H1 (cell line): Measurements from ENCODE around the gene MYH9. TPM values are rescaled to one million over a fixed set of nuclear protein-coding genes. Genes with fewer than 3 reads are reported as not detected.

Experiments used
- CTCF ChIA-PET: fragments of 300-600 bp; sonication (Branson Sonifier 250); formaldehyde crosslinking; loops from one replicate; lab custom pipeline; 2021; ENCODE audit not compliant: partially characterized antibody; lab: Charles Lee
- POLR2A ChIA-PET: fragments of 300-600 bp; sonication (Branson Sonifier 250); formaldehyde crosslinking; loops from one replicate; lab custom pipeline; 2021; ENCODE audit warnings: inconsistent platforms; ENCODE audit not compliant: partially characterized antibody; lab: Charles Lee
- DNase-seq, 2 experiments: peaks; one replicate each; pipeline versions ENCODE4 v3.0.0 to v3.0.0-alpha.2; 2010 to 2022; ENCODE audit warnings: low spot score in 2 of 2, low read depth in 1 of 2, mixed read lengths in 1 of 2
- FAIRE-seq: peaks from 2 replicates; lab custom pipeline; 2011; peaks lifted over from hg19 to GRCh38; lab: Jason Lieb, UNC
- H2AFZ ChIP-seq: 2 replicates; pipeline ENCODE4 v1.8.1; 2012; ENCODE audit warnings: low read length, inconsistent platforms
- H2AK5ac ChIP-seq: 2 replicates; pipeline ENCODE4 v1.6.1; 2013; ENCODE audit warnings: low read depth, low read length
- H2BK120ac ChIP-seq: replicated peaks from 2 replicates; pipeline ENCODE3; 2013; ENCODE audit warnings: low read depth, low read length, inconsistent platforms
- H2BK12ac ChIP-seq: 2 replicates; pipeline ENCODE4 v1.6.1; 2013; ENCODE audit warnings: low read depth, low read length
- H2BK15ac ChIP-seq: 2 replicates; pipeline ENCODE4 v1.6.1; 2013; ENCODE audit warnings: low read length
- H2BK20ac ChIP-seq: 2 replicates; pipeline ENCODE4 v1.6.1; 2013; ENCODE audit warnings: low read length
- H2BK5ac ChIP-seq: 2 replicates; pipeline ENCODE4 v1.6.1; 2013; ENCODE audit warnings: low read depth, low read length
- H3K14ac ChIP-seq: 2 replicates; pipeline ENCODE4 v1.6.1; 2013; ENCODE audit warnings: inconsistent platforms; ENCODE audit not compliant: insufficient read length
- H3K18ac ChIP-seq: 2 replicates; pipeline ENCODE4 v1.6.1; 2013; ENCODE audit warnings: low read length; ENCODE audit errors: extremely low read depth
- H3K23ac ChIP-seq: 2 replicates; pipeline ENCODE4 v1.6.1; 2013; ENCODE audit warnings: inconsistent platforms; ENCODE audit not compliant: insufficient read length
- H3K23me2 ChIP-seq: 2 replicates; pipeline ENCODE4 v1.6.1; 2013; ENCODE audit warnings: low read depth, low read length
- H3K27ac ChIP-seq: 2 replicates; pipeline ENCODE4 v1.6.1; 2011; ENCODE audit warnings: low read depth, low read length, inconsistent platforms
- H3K27me3 ChIP-seq, 4 experiments: replicated peaks in 1 of 4; 1 replicate in 1 of 4; 2 replicates in 3 of 4; pipeline versions ENCODE4 v1.6.1 to v1.8.1; 2011 to 2013; ENCODE audit warnings: low read length in 3 of 4, mild to moderate bottlenecking in 3 of 4, inconsistent platforms in 2 of 4, mixed read lengths in 2 of 4, moderate library complexity in 1 of 4; ENCODE audit not compliant: control insufficient read depth in 3 of 4, insufficient read depth in 3 of 4; ENCODE audit errors: extremely low read depth in 1 of 4
- H3K36me3 ChIP-seq, 4 experiments: 2 replicates each; pipeline versions ENCODE4 v1.6.1 to v1.8.1; 2011 to 2013; ENCODE audit warnings: mild to moderate bottlenecking in 4 of 4, low read length in 3 of 4, moderate library complexity in 2 of 4, control low read depth in 1 of 4, inconsistent platforms in 1 of 4; ENCODE audit not compliant: insufficient read depth in 4 of 4, control insufficient read depth in 2 of 4
- H3K4ac ChIP-seq: replicated peaks from 2 replicates; pipeline ENCODE3; 2013; ENCODE audit warnings: low read length, low read depth, mixed read lengths, inconsistent platforms; ENCODE audit not compliant: insufficient read length
- H3K4me1 ChIP-seq, 4 experiments: replicated peaks in 1 of 4; 1 replicate in 1 of 4; 2 replicates in 3 of 4; pipeline versions ENCODE4 v1.6.1 to v1.8.1; 2011 to 2013; ENCODE audit warnings: low read length in 3 of 4, inconsistent platforms in 2 of 4, mixed read lengths in 1 of 4; ENCODE audit not compliant: insufficient read depth in 4 of 4, control insufficient read depth in 3 of 4
- H3K4me2 ChIP-seq, 2 experiments: 2 replicates each; pipeline versions ENCODE4 v1.6.1 to v1.8.1; 2011 to 2013; ENCODE audit warnings: low read depth in 2 of 2, low read length in 2 of 2, control low read depth in 1 of 2, inconsistent platforms in 1 of 2, mild to moderate bottlenecking in 1 of 2; ENCODE audit not compliant: insufficient read depth in 1 of 2
- H3K4me3 ChIP-seq, 4 experiments: fragments of 200-600, 300-600 bp in 1 of 4; sonication (generic), shearing (Covaris generic), sonication (Bioruptor Twin) in 1 of 4; 2 replicates each; pipeline versions ENCODE4 v1.5.1 to v1.8.1; 2011 to 2016; ENCODE audit warnings: low read length in 4 of 4, low read depth in 3 of 4, control low read depth in 2 of 4, inconsistent platforms in 2 of 4, mild to moderate bottlenecking in 2 of 4, mixed read lengths in 1 of 4, moderate library complexity in 1 of 4; ENCODE audit not compliant: insufficient read depth in 2 of 4; ENCODE audit errors: extremely low read depth in 1 of 4
- H3K56ac ChIP-seq: replicated peaks from 2 replicates; pipeline ENCODE3; 2013; ENCODE audit warnings: low read depth, mild to moderate bottlenecking, mixed read lengths, low read length, inconsistent platforms; ENCODE audit not compliant: insufficient read length
- H3K79me1 ChIP-seq: 2 replicates; pipeline ENCODE4 v1.6.1; 2013; ENCODE audit warnings: low read depth, low read length, control low read depth
- H3K79me2 ChIP-seq, 2 experiments: 2 replicates each; pipeline versions ENCODE4 v1.6.1 to v1.8.1; 2012 to 2013; ENCODE audit warnings: low read length in 2 of 2, mild to moderate bottlenecking in 2 of 2, inconsistent platforms in 1 of 2; ENCODE audit not compliant: insufficient read depth in 2 of 2, control insufficient read depth in 1 of 2
- H3K9ac ChIP-seq, 4 experiments: replicated peaks in 1 of 4; 1 replicate in 1 of 4; 2 replicates in 3 of 4; pipeline versions ENCODE4 v1.6.1 to v1.8.1; 2011 to 2013; ENCODE audit warnings: low read depth in 3 of 4, low read length in 3 of 4, control low read depth in 2 of 4, mild to moderate bottlenecking in 2 of 4, moderate library complexity in 2 of 4, inconsistent platforms in 1 of 4; ENCODE audit errors: extremely low read depth in 1 of 4
- H3K9me3 ChIP-seq, 2 experiments: 2 replicates each; pipeline versions ENCODE4 v1.6.1 to v1.8.1; 2012 to 2013; ENCODE audit warnings: mild to moderate bottlenecking in 2 of 2, moderate library complexity in 2 of 2, control low read depth in 1 of 2, inconsistent platforms in 1 of 2, low read depth in 1 of 2, low read length in 1 of 2, mixed read lengths in 1 of 2; ENCODE audit not compliant: insufficient read depth in 2 of 2
- H4K20me1 ChIP-seq, 2 experiments: replicated peaks in 1 of 2; 2 replicates each; pipeline versions ENCODE3 to v1.8.1; 2011 to 2013; ENCODE audit warnings: inconsistent platforms in 2 of 2, low read length in 2 of 2, mild to moderate bottlenecking in 1 of 2; ENCODE audit not compliant: insufficient read depth in 2 of 2, control insufficient read depth in 1 of 2
- H4K5ac ChIP-seq: 2 replicates; pipeline ENCODE4 v1.6.1; 2013; ENCODE audit warnings: low read length, low read depth, mixed read lengths, inconsistent platforms; ENCODE audit not compliant: insufficient read length
- H4K8ac ChIP-seq: 2 replicates; pipeline ENCODE4 v1.8.0; 2013; ENCODE audit warnings: mild to moderate bottlenecking, moderate library complexity, low read length, inconsistent platforms; ENCODE audit not compliant: insufficient read depth; ENCODE audit errors: extremely low read depth
- H4K91ac ChIP-seq: replicated peaks from 2 replicates; pipeline ENCODE3; 2013; ENCODE audit warnings: low read length, mixed read lengths, inconsistent platforms; ENCODE audit not compliant: insufficient read length
- BRCA1 ChIP-seq: IDR thresholded peaks from 2 replicates; pipeline ENCODE4 v1.6.1; 2012; ENCODE audit warnings: low read depth, low read length, improper control_type of control experiment
- CHD1 ChIP-seq: IDR thresholded peaks from 2 replicates; pipeline ENCODE4 v1.6.1; 2012; ENCODE audit warnings: low read depth, low read length, improper control_type of control experiment
- JUN ChIP-seq: IDR thresholded peaks from 2 replicates; pipeline ENCODE4 v1.6.1; 2011; ENCODE audit warnings: low read depth, mild to moderate bottlenecking, improper control_type of control experiment, low read length
- MAFK ChIP-seq: IDR thresholded peaks from 2 replicates; pipeline ENCODE4 v1.6.1; 2012; ENCODE audit warnings: low read depth, mild to moderate bottlenecking, improper control_type of control experiment, low read length
- PHF8 ChIP-seq: fragments of 200-600 bp; sonication (generic); conservative IDR thresholded peaks from 2 replicates; pipeline ENCODE4 v1.7.1; 2012; ENCODE audit warnings: low read depth, mild to moderate bottlenecking, inconsistent platforms, low read length, moderate library complexity
- SIX5 ChIP-seq: IDR thresholded peaks from 2 replicates; pipeline ENCODE4 v1.6.1; 2011; ENCODE audit warnings: mild to moderate bottlenecking, low read depth, low read length
- TEAD4 ChIP-seq: IDR thresholded peaks from 2 replicates; pipeline ENCODE4 v1.6.1; 2012; ENCODE audit warnings: low read depth, low read length, inconsistent platforms, mixed read lengths
- WGBS, 2 experiments: shearing (Covaris generic) in 1 of 2; methylation state at CpG; one replicate each; pipeline versions ENCODE4 v1.1.6 to v1.1.7; 2013 to 2015; ENCODE audit warnings: low lambda C conversion rate in 2 of 2, mixed read lengths in 2 of 2, inconsistent platforms in 1 of 2, low coverage in 1 of 2, missing lambda C conversion rate in 1 of 2; ENCODE audit not compliant: insufficient replicate concordance in 2 of 2, insufficient coverage in 1 of 2, insufficient read length in 1 of 2; ENCODE audit errors: extremely low coverage in 1 of 2, missing lambda C conversion rate in 1 of 2; 5-methylcytosine and 5-hydroxymethylcytosine counted together
- polyA plus RNA-seq, 7 experiments: library from polyadenylated mRNA; depleted of rRNA in 3 of 7; stranded (reverse) in 5 of 7; unstranded in 2 of 7; fragments of >200 nt in 5 of 7; fragments of 200-250 nt in 2 of 7; gene quantifications; 1 replicate in 5 of 7; 2 replicates in 1 of 7; 4 replicates in 1 of 7; pipeline versions ENCODE4 v1.2.1 to v1.2.3, GENCODE V29; 2011 to 2013; ENCODE audit warnings: missing spikeins in 2 of 7, mixed read lengths in 2 of 7
- total RNA-seq: library from RNA; stranded (reverse); fragmentation: NEBNext Ultra II Directional; extraction: Animal tissue kit (Norgen Biotek cat#: 25700); gene quantifications from 2 replicates; pipeline ENCODE4 v1.2.1, GENCODE V29; 2021
- TF ChIP-seq, protein P1 (sequence below): IDR thresholded peaks from 2 replicates; pipeline ENCODE4 v1.6.1; 2012; ENCODE audit warnings: low read length, inconsistent platforms
- TF ChIP-seq, protein P2 (sequence below), 3 experiments: IDR thresholded peaks; 1 replicate in 2 of 3; 2 replicates in 1 of 3; pipeline versions ENCODE4 v1.5.1 to v1.6.1; 2011; ENCODE audit warnings: low read length in 3 of 3, mild to moderate bottlenecking in 3 of 3, inconsistent platforms in 2 of 3, low read depth in 1 of 3, moderate library complexity in 1 of 3; ENCODE audit not compliant: insufficient read depth in 1 of 3; ENCODE audit errors: control extremely low read depth in 1 of 3

The MYH9 gene
- total and polyA plus RNA-seq, 2 of the 8 experiments (the other 6 are each of a cell fraction or from before 2014, with no cell fraction given): 24.9 to 322 TPM

DNA sequence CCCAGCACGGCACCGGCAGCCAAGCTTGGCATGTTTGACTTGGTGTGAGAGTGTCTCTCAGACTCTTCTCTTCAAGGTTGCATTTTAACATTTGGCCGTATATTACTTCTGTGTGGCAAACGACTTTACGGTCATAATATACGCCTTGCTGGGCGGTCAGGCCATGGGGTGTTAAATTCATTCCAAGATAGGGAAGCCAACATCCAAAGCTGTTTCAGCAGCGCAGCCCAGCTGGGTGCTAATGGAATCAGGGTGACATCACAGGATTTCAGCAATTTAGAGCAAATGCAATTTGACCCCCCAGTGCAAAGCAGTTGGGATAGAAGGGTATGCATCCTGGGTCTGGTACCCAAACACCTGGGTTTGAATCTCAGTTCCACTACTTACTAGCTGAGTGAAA is 16.7 kb upstream of the MYH9 start:
- Histone ChIP-seq H4K8ac (no peak overlapping the region), H3K4me2 (no peak overlapping the region), H3K9me3 (no peaks in the 10 kb centered on the region), H3K4ac (no peak overlapping the region), H4K5ac (no peak overlapping the region), H3K4me3 (no peak overlapping the region), H2BK20ac (no peak overlapping the region), H3K14ac (no peak overlapping the region), H2AK5ac (no peak overlapping the region), H3K9ac (no peak overlapping the region), H3K23ac (no peak overlapping the region), H4K91ac (no peak overlapping the region), H3K23me2 (no peaks in the 10 kb centered on the region), H3K4me1 (peaks cover 0 to 4% (median 1%) of the 10 kb centered on the region in 4 experiments; a peak in 1 of 7 replicates), H3K27me3 (no peaks in the 10 kb centered on the region), H2BK5ac (no peak overlapping the region), H2BK12ac (no peak overlapping the region), H3K27ac (no peak overlapping the region), H3K18ac (no peak overlapping the region), H2AFZ (no peak overlapping the region), H3K36me3 (no peaks in the 10 kb centered on the region), H4K20me1 (no peaks in the 10 kb centered on the region), H2BK120ac (no peak overlapping the region), H3K56ac (no peak overlapping the region), H3K79me2 (no peaks in the 10 kb centered on the region), H2BK15ac (no peak overlapping the region), H3K79me1 (no peaks in the 10 kb centered on the region)
- CTCF ChIA-PET: interaction anchor here (0.7 to 1.5 kb wide), 4 partner anchors 19 to 44 kb away, joined by 3 to 5 read pairs (median 3); no protein-coding TSS in a partner anchor
- FAIRE-seq (no peak), DNase-seq (no peak)
- TF ChIP-seq SIX5 (no peak), BRCA1 (no peak), MAFK (no peak), PHF8 (no peak), CHD1 (no peak), TEAD4 (no peak), JUN (no peak)
- TF ChIP-seq, protein P1, sequence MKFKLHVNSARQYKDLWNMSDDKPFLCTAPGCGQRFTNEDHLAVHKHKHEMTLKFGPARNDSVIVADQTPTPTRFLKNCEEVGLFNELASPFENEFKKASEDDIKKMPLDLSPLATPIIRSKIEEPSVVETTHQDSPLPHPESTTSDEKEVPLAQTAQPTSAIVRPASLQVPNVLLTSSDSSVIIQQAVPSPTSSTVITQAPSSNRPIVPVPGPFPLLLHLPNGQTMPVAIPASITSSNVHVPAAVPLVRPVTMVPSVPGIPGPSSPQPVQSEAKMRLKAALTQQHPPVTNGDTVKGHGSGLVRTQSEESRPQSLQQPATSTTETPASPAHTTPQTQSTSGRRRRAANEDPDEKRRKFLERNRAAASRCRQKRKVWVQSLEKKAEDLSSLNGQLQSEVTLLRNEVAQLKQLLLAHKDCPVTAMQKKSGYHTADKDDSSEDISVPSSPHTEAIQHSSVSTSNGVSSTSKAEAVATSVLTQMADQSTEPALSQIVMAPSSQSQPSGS: no peak
- TF ChIP-seq, protein P2, sequence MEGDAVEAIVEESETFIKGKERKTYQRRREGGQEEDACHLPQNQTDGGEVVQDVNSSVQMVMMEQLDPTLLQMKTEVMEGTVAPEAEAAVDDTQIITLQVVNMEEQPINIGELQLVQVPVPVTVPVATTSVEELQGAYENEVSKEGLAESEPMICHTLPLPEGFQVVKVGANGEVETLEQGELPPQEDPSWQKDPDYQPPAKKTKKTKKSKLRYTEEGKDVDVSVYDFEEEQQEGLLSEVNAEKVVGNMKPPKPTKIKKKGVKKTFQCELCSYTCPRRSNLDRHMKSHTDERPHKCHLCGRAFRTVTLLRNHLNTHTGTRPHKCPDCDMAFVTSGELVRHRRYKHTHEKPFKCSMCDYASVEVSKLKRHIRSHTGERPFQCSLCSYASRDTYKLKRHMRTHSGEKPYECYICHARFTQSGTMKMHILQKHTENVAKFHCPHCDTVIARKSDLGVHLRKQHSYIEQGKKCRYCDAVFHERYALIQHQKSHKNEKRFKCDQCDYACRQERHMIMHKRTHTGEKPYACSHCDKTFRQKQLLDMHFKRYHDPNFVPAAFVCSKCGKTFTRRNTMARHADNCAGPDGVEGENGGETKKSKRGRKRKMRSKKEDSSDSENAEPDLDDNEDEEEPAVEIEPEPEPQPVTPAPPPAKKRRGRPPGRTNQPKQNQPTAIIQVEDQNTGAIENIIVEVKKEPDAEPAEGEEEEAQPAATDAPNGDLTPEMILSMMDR (IDR thresholded peaks at IDR 0.05; ENCODE audit: control extremely low read depth in 1 of 3, insufficient read depth in 1 of 3, low read depth in 1 of 3, low read length in 3 of 3): no peak
- 79% methylated on average over 8 of the region's 8 CpGs; no CpG with 5 or more reads in 1 of the 2 experiments for WGBS, 2 experiments
- POLR2A ChIA-PET: interaction anchor here (1.2 to 1.8 kb wide), 5 partner anchors 10 to 76 kb away, joined by 3 to 7 read pairs (median 5); partner anchors contain the start of gene MYH9
